H1 (cell line): ENCODE results near the gene IKZF1. TPM values are rescaled to one million over a fixed set of nuclear protein-coding genes. Genes with fewer than 3 reads are reported as not detected.

Experiments
- CTCF ChIA-PET: fragments of 300-600 bp; sonication (Branson Sonifier 250); formaldehyde crosslinking; loops from one replicate; lab custom pipeline; 2021; ENCODE audit not compliant: partially characterized antibody; lab: Charles Lee
- POLR2A ChIA-PET: fragments of 300-600 bp; sonication (Branson Sonifier 250); formaldehyde crosslinking; loops from one replicate; lab custom pipeline; 2021; ENCODE audit warnings: inconsistent platforms; ENCODE audit not compliant: partially characterized antibody; lab: Charles Lee
- DNase-seq, 2 experiments: peaks; one replicate each; pipeline versions ENCODE4 v3.0.0 to v3.0.0-alpha.2; 2010 to 2022; ENCODE audit warnings: low spot score in 2 of 2, low read depth in 1 of 2, mixed read lengths in 1 of 2
- FAIRE-seq: peaks from 2 replicates; lab custom pipeline; 2011; peaks lifted over from hg19 to GRCh38; lab: Jason Lieb, UNC
- H2AFZ ChIP-seq: 2 replicates; pipeline ENCODE4 v1.8.1; 2012; ENCODE audit warnings: low read length, inconsistent platforms
- H2AK5ac ChIP-seq: 2 replicates; pipeline ENCODE4 v1.6.1; 2013; ENCODE audit warnings: low read depth, low read length
- H2BK120ac ChIP-seq: replicated peaks from 2 replicates; pipeline ENCODE3; 2013; ENCODE audit warnings: low read depth, low read length, inconsistent platforms
- H2BK12ac ChIP-seq: 2 replicates; pipeline ENCODE4 v1.6.1; 2013; ENCODE audit warnings: low read depth, low read length
- H2BK15ac ChIP-seq: 2 replicates; pipeline ENCODE4 v1.6.1; 2013; ENCODE audit warnings: low read length
- H2BK20ac ChIP-seq: 2 replicates; pipeline ENCODE4 v1.6.1; 2013; ENCODE audit warnings: low read length
- H2BK5ac ChIP-seq: 2 replicates; pipeline ENCODE4 v1.6.1; 2013; ENCODE audit warnings: low read depth, low read length
- H3K14ac ChIP-seq: 2 replicates; pipeline ENCODE4 v1.6.1; 2013; ENCODE audit warnings: inconsistent platforms; ENCODE audit not compliant: insufficient read length
- H3K18ac ChIP-seq: 2 replicates; pipeline ENCODE4 v1.6.1; 2013; ENCODE audit warnings: low read length; ENCODE audit errors: extremely low read depth
- H3K23ac ChIP-seq: 2 replicates; pipeline ENCODE4 v1.6.1; 2013; ENCODE audit warnings: inconsistent platforms; ENCODE audit not compliant: insufficient read length
- H3K23me2 ChIP-seq: 2 replicates; pipeline ENCODE4 v1.6.1; 2013; ENCODE audit warnings: low read depth, low read length
- H3K27ac ChIP-seq: 2 replicates; pipeline ENCODE4 v1.6.1; 2011; ENCODE audit warnings: low read depth, low read length, inconsistent platforms
- H3K27me3 ChIP-seq, 4 experiments: replicated peaks in 1 of 4; 1 replicate in 1 of 4; 2 replicates in 3 of 4; pipeline versions ENCODE4 v1.6.1 to v1.8.1; 2011 to 2013; ENCODE audit warnings: low read length in 3 of 4, mild to moderate bottlenecking in 3 of 4, inconsistent platforms in 2 of 4, mixed read lengths in 2 of 4, moderate library complexity in 1 of 4; ENCODE audit not compliant: control insufficient read depth in 3 of 4, insufficient read depth in 3 of 4; ENCODE audit errors: extremely low read depth in 1 of 4
- H3K36me3 ChIP-seq, 4 experiments: 2 replicates each; pipeline versions ENCODE4 v1.6.1 to v1.8.1; 2011 to 2013; ENCODE audit warnings: mild to moderate bottlenecking in 4 of 4, low read length in 3 of 4, moderate library complexity in 2 of 4, control low read depth in 1 of 4, inconsistent platforms in 1 of 4; ENCODE audit not compliant: insufficient read depth in 4 of 4, control insufficient read depth in 2 of 4
- H3K4ac ChIP-seq: replicated peaks from 2 replicates; pipeline ENCODE3; 2013; ENCODE audit warnings: low read length, low read depth, mixed read lengths, inconsistent platforms; ENCODE audit not compliant: insufficient read length
- H3K4me1 ChIP-seq, 4 experiments: replicated peaks in 1 of 4; 1 replicate in 1 of 4; 2 replicates in 3 of 4; pipeline versions ENCODE4 v1.6.1 to v1.8.1; 2011 to 2013; ENCODE audit warnings: low read length in 3 of 4, inconsistent platforms in 2 of 4, mixed read lengths in 1 of 4; ENCODE audit not compliant: insufficient read depth in 4 of 4, control insufficient read depth in 3 of 4
- H3K4me2 ChIP-seq, 2 experiments: 2 replicates each; pipeline versions ENCODE4 v1.6.1 to v1.8.1; 2011 to 2013; ENCODE audit warnings: low read depth in 2 of 2, low read length in 2 of 2, control low read depth in 1 of 2, inconsistent platforms in 1 of 2, mild to moderate bottlenecking in 1 of 2; ENCODE audit not compliant: insufficient read depth in 1 of 2
- H3K4me3 ChIP-seq, 4 experiments: fragments of 200-600, 300-600 bp in 1 of 4; sonication (generic), shearing (Covaris generic), sonication (Bioruptor Twin) in 1 of 4; 2 replicates each; pipeline versions ENCODE4 v1.5.1 to v1.8.1; 2011 to 2016; ENCODE audit warnings: low read length in 4 of 4, low read depth in 3 of 4, control low read depth in 2 of 4, inconsistent platforms in 2 of 4, mild to moderate bottlenecking in 2 of 4, mixed read lengths in 1 of 4, moderate library complexity in 1 of 4; ENCODE audit not compliant: insufficient read depth in 2 of 4; ENCODE audit errors: extremely low read depth in 1 of 4
- H3K56ac ChIP-seq: replicated peaks from 2 replicates; pipeline ENCODE3; 2013; ENCODE audit warnings: low read depth, mild to moderate bottlenecking, mixed read lengths, low read length, inconsistent platforms; ENCODE audit not compliant: insufficient read length
- H3K79me1 ChIP-seq: 2 replicates; pipeline ENCODE4 v1.6.1; 2013; ENCODE audit warnings: low read depth, low read length, control low read depth
- H3K79me2 ChIP-seq, 2 experiments: 2 replicates each; pipeline versions ENCODE4 v1.6.1 to v1.8.1; 2012 to 2013; ENCODE audit warnings: low read length in 2 of 2, mild to moderate bottlenecking in 2 of 2, inconsistent platforms in 1 of 2; ENCODE audit not compliant: insufficient read depth in 2 of 2, control insufficient read depth in 1 of 2
- H3K9ac ChIP-seq, 4 experiments: replicated peaks in 1 of 4; 1 replicate in 1 of 4; 2 replicates in 3 of 4; pipeline versions ENCODE4 v1.6.1 to v1.8.1; 2011 to 2013; ENCODE audit warnings: low read depth in 3 of 4, low read length in 3 of 4, control low read depth in 2 of 4, mild to moderate bottlenecking in 2 of 4, moderate library complexity in 2 of 4, inconsistent platforms in 1 of 4; ENCODE audit errors: extremely low read depth in 1 of 4
- H3K9me3 ChIP-seq, 2 experiments: 2 replicates each; pipeline versions ENCODE4 v1.6.1 to v1.8.1; 2012 to 2013; ENCODE audit warnings: mild to moderate bottlenecking in 2 of 2, moderate library complexity in 2 of 2, control low read depth in 1 of 2, inconsistent platforms in 1 of 2, low read depth in 1 of 2, low read length in 1 of 2, mixed read lengths in 1 of 2; ENCODE audit not compliant: insufficient read depth in 2 of 2
- H4K20me1 ChIP-seq, 2 experiments: replicated peaks in 1 of 2; 2 replicates each; pipeline versions ENCODE3 to v1.8.1; 2011 to 2013; ENCODE audit warnings: inconsistent platforms in 2 of 2, low read length in 2 of 2, mild to moderate bottlenecking in 1 of 2; ENCODE audit not compliant: insufficient read depth in 2 of 2, control insufficient read depth in 1 of 2
- H4K5ac ChIP-seq: 2 replicates; pipeline ENCODE4 v1.6.1; 2013; ENCODE audit warnings: low read length, low read depth, mixed read lengths, inconsistent platforms; ENCODE audit not compliant: insufficient read length
- H4K8ac ChIP-seq: 2 replicates; pipeline ENCODE4 v1.8.0; 2013; ENCODE audit warnings: mild to moderate bottlenecking, moderate library complexity, low read length, inconsistent platforms; ENCODE audit not compliant: insufficient read depth; ENCODE audit errors: extremely low read depth
- H4K91ac ChIP-seq: replicated peaks from 2 replicates; pipeline ENCODE3; 2013; ENCODE audit warnings: low read length, mixed read lengths, inconsistent platforms; ENCODE audit not compliant: insufficient read length
- BACH1 ChIP-seq: IDR thresholded peaks from 2 replicates; pipeline ENCODE4 v1.6.1; 2012; ENCODE audit warnings: low read length, improper control_type of control experiment
- EP300 ChIP-seq, 2 experiments: IDR thresholded peaks; 1 replicate in 1 of 2; 2 replicates in 1 of 2; pipeline ENCODE4 v1.6.1; 2011 to 2012; ENCODE audit warnings: low read depth in 2 of 2, low read length in 2 of 2, mild to moderate bottlenecking in 2 of 2, borderline replicate concordance in 1 of 2, inconsistent platforms in 1 of 2, moderate library complexity in 1 of 2
- EZH2 ChIP-seq: fragments of 200-600 bp; sonication (generic); IDR thresholded peaks from 2 replicates; pipeline ENCODE4 v1.7.1; 2012; ENCODE audit warnings: low read depth, mild to moderate bottlenecking, moderate library complexity, low read length, inconsistent platforms; ENCODE audit not compliant: severe bottlenecking
- FOSL1 ChIP-seq: IDR thresholded peaks from 2 replicates; pipeline ENCODE4 v1.6.1; 2011; ENCODE audit warnings: mild to moderate bottlenecking, low read depth, low read length, moderate library complexity; ENCODE audit not compliant: insufficient read depth
- GABPA ChIP-seq: IDR thresholded peaks from 2 replicates; pipeline ENCODE4 v1.6.1; 2011; ENCODE audit warnings: mild to moderate bottlenecking, low read length, moderate library complexity, borderline replicate concordance; ENCODE audit not compliant: insufficient read depth
- MAFK ChIP-seq: IDR thresholded peaks from 2 replicates; pipeline ENCODE4 v1.6.1; 2012; ENCODE audit warnings: low read depth, mild to moderate bottlenecking, improper control_type of control experiment, low read length
- SIN3A ChIP-seq, 2 experiments: IDR thresholded peaks in 1 of 2; conservative IDR thresholded peaks in 1 of 2; 2 replicates each; pipeline ENCODE4 v1.6.1; 2011 to 2012; ENCODE audit warnings: low read length in 2 of 2, improper control_type of control experiment in 1 of 2, low read depth in 1 of 2, mild to moderate bottlenecking in 1 of 2
- TAF7 ChIP-seq: optimal IDR thresholded peaks from 2 replicates; pipeline ENCODE3; 2011; ENCODE audit warnings: low read depth, mild to moderate bottlenecking, inconsistent platforms, low read length, moderate library complexity, borderline replicate concordance
- TBP ChIP-seq: IDR thresholded peaks from 2 replicates; pipeline ENCODE4 v1.6.1; 2011; ENCODE audit warnings: low read depth, low read length, improper control_type of control experiment
- TEAD4 ChIP-seq: IDR thresholded peaks from 2 replicates; pipeline ENCODE4 v1.6.1; 2012; ENCODE audit warnings: low read depth, low read length, inconsistent platforms, mixed read lengths
- YY1 ChIP-seq: IDR thresholded peaks from 2 replicates; pipeline ENCODE4 v1.6.1; 2011; ENCODE audit warnings: low read depth, mild to moderate bottlenecking, low read length
- WGBS, 2 experiments: shearing (Covaris generic) in 1 of 2; methylation state at CpG; one replicate each; pipeline versions ENCODE4 v1.1.6 to v1.1.7; 2013 to 2015; ENCODE audit warnings: low lambda C conversion rate in 2 of 2, mixed read lengths in 2 of 2, inconsistent platforms in 1 of 2, low coverage in 1 of 2, missing lambda C conversion rate in 1 of 2; ENCODE audit not compliant: insufficient replicate concordance in 2 of 2, insufficient coverage in 1 of 2, insufficient read length in 1 of 2; ENCODE audit errors: extremely low coverage in 1 of 2, missing lambda C conversion rate in 1 of 2; 5-methylcytosine and 5-hydroxymethylcytosine counted together
- polyA plus RNA-seq, 7 experiments: library from polyadenylated mRNA; depleted of rRNA in 3 of 7; stranded (reverse) in 5 of 7; unstranded in 2 of 7; fragments of >200 nt in 5 of 7; fragments of 200-250 nt in 2 of 7; gene quantifications; 1 replicate in 5 of 7; 2 replicates in 1 of 7; 4 replicates in 1 of 7; pipeline versions ENCODE4 v1.2.1 to v1.2.3, GENCODE V29; 2011 to 2013; ENCODE audit warnings: missing spikeins in 2 of 7, mixed read lengths in 2 of 7
- total RNA-seq: library from RNA; stranded (reverse); fragmentation: NEBNext Ultra II Directional; extraction: Animal tissue kit (Norgen Biotek cat#: 25700); gene quantifications from 2 replicates; pipeline ENCODE4 v1.2.1, GENCODE V29; 2021

Gene IKZF1
- total and polyA plus RNA-seq, 2 of the 8 experiments (the other 6 are each of a cell fraction or from before 2014, with no cell fraction given), result 0.74 to 1.5 TPM

DNA sequence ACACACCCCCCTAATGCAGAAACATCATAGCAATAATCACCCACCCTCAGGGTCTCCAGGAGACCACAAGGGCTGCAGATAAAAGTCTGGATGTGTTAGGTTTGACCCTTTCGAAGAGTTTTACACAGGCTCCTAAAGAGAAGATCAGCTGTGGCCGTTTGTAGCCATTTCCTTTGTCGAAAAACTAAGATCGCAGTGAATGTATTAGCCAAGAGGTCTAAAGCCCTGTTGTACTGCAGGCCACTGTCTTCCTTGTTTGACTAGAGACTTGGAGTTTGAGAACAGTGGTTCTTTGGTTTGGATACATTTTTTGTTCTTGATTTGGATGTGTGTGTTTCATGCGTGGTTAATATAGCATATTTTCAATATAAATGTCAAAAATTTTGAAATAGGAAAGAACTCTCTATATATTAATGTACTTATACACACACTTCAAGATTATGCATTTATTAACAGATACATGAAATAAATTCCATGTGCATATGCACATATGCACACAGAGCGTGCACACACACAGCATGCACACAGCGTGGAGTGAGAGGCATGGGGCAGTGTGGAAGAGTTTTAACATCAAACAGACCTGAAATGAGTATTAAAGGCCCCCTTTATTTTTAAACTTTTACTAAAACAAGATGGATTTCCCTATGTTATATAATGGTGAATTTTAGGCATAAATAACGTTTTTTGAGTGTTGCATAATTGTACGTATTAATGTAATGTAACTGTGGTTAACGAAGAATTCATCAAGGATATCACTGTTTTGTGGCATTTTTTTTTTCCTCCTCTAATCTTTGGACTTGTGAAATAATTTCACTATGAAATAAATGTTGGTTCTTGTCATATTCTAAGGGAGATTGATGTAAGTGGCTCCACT, 2.2 kb downstream of the IKZF1 start:
- Histone ChIP-seq H4K91ac (no peak overlapping the region), H3K4me2 (no peak overlapping the region), H3K79me1 (no peaks in the 10 kb centered on the region), H3K4ac (no peak overlapping the region), H2BK5ac (no peak overlapping the region), H4K20me1 (no peaks in the 10 kb centered on the region), H3K79me2 (no peaks in the 10 kb centered on the region), H2AFZ (no peak overlapping the region), H2BK12ac (no peak overlapping the region), H3K56ac (no peak overlapping the region), H3K4me3 (no peak overlapping the region), H2AK5ac (no peak overlapping the region), H3K27ac (no peak overlapping the region), H3K4me1 (peaks cover 0 to 14% (median 6%) of the 10 kb centered on the region in 4 experiments; a peak in 6 of 7 replicates), H3K23ac (no peak overlapping the region), H3K36me3 (no peaks in the 10 kb centered on the region), H3K27me3 (peaks cover 16 to 41% (median 35%) of the 10 kb centered on the region in 4 experiments), H3K9ac (no peak overlapping the region), H3K23me2 (peaks cover 11% of the 10 kb centered on the region), H4K5ac (no peak overlapping the region), H2BK120ac (no peak overlapping the region), H4K8ac (no peak overlapping the region), H3K9me3 (peaks cover 0 to 4% of the 10 kb centered on the region in 2 experiments; a peak in 2 of 4 replicates), H3K18ac (no peak overlapping the region), H2BK20ac (no peak overlapping the region), H3K14ac (no peak overlapping the region), H2BK15ac (no peak overlapping the region)
- CTCF ChIA-PET, result interaction anchor here (0.6 to 2.7 kb wide), 7 partner anchors 13 to 854 kb away, joined by 3 to 7 read pairs (median 4); no protein-coding TSS in a partner anchor
- FAIRE-seq (no peak), DNase-seq (no peak)
- POLR2A ChIA-PET, result interaction anchor here (1.3 to 1.7 kb wide), 2 partner anchors 9 to 112 kb away, joined by 3 read pairs; no protein-coding TSS in a partner anchor
- WGBS, 2 experiments, result 90% methylated on average over 10 of the region's 10 CpGs; no CpG with 5 or more reads in 1 of the 2 experiments
- TF ChIP-seq EZH2, result no peak
- no peak for TF ChIP-seq TAF7
- TF ChIP-seq TBP, result no peak
- no peak for TF ChIP-seq BACH1
- TF ChIP-seq FOSL1, result no peak
- no peak for TF ChIP-seq TEAD4
- TF ChIP-seq EP300 (IDR thresholded peaks at IDR 0.05; ENCODE audit: borderline replicate concordance in 1 of 2, low read depth in 2 of 2, low read length in 2 of 2), result no peak
- no peak for TF ChIP-seq YY1
- TF ChIP-seq SIN3A (conservative IDR thresholded peaks at IDR 0.05 in 1 of 2, IDR thresholded peaks at IDR 0.05 in 1 of 2; ENCODE audit: low read depth in 1 of 2, low read length in 2 of 2), result no peak
- TF ChIP-seq MAFK, result no peak
- TF ChIP-seq GABPA, result no peak
